Amniotic epithelial cell (primary cell): ENCODE data around the gene TGFBI.

Source experiments
- DNase-seq: peaks from one replicate; pipeline ENCODE4 v3.0.0-alpha.2; 2010; ENCODE audit warnings: low read depth

Gene TGFBI

DNA sequence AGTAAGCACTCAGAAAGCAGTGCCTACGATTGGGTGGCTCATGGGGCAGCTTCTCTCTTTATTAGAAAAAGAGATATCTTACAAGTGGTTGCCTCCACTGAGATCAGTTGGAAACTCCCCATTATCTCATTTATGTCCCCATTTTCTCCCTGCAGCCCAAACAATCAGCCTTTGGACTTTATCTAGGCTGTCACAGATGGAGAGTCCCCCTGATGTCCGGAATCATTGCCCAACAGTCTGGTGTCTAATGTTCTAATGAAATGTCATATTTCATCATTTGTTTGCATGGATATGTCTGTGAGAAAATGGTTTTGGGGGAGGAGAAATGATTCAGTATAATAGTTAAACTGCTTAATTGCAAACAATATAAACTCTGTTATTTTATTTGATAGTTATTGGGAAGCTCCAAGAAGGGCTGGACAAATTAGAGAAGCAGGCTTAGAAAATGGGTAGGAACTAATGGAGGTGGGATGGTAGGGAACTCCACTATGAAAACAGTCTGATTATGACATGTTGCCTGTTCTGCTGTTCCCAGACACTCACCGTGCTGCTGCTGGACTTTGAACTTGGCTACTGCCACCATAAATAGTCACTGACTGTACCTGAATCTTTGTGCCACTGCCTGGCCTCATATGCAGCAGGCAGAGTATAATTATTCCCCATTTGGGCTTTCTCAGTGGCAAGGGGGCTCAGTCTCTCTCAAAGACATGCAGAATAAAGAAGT is 65.6 kb downstream of the TGFBI start:
- no peak for DNase-seq

DNA sequence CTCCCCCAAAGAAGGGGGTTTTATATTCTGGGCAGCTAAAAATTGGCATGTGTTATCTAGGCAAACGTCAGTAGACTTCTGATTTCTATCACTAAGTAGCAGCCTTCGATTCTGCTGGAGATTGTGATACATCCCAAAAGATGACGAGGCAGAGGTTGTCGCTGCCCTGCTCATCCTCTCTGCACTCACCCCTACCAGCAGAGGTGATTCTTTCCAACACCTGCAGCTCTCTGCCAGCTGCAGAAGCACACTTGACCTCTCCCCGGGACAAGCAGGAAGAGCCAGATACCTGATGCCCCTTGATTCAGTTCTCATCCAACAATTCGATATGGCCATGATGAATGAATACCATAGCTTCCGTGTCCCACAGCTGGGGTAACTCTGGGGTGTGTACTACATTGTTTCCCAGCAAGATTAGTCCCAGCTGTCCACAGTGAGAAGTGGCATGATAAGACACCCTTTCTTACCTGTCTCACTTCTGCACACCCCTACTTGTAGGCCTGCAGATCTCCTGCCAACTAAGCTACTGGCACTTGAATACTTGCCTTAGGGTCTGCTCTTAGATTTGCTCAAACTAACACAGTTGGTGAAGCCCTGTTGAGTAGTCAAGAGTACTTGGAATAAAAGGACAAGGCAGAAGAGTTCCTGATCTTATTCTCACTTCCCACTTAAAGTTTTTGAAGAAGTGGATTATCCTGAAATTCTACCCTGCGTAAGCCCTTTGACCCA is 66.3 kb downstream of the TGFBI start:
- DNase-seq, result no peak

DNA sequence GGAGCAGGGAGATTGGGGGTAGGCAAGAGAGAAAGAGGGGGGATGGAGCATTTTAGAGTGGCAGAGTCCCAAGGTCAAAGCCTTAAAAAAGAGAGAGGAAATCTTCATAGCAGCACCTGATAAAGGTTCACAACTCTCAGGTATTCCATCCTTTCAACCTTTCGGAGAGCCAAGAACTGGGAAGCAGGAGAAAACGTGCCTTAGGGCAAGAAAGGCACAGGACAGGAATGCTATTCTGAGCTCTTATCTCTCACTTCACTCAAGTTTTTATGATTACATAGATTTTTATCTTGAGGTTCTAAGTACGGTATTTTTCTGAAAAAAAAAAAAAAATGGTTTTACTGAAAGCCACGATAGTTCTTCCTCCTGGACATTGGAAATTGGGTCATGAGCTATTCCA is 69.4 kb downstream of the TGFBI start:
- no peak for DNase-seq

DNA sequence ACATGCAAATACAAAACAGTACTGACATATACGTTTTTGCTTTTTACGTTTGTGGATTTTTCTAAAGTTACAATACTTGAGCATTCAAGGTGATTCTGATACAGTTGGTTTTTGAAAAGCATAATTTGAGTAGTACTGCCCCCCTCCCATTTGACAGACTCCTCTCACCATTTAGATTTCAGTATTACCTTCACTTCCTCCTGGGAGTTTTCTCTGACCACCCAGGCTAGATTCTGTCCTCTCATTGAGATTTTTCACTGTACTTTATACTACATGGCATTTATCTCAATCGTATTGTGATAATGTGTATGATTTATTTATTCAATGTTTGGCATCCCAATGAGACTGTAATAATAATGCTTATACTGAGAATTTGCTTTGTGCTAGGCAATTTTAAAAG is 71.1 kb downstream of the TGFBI start:
- DNase-seq, result no peak

DNA sequence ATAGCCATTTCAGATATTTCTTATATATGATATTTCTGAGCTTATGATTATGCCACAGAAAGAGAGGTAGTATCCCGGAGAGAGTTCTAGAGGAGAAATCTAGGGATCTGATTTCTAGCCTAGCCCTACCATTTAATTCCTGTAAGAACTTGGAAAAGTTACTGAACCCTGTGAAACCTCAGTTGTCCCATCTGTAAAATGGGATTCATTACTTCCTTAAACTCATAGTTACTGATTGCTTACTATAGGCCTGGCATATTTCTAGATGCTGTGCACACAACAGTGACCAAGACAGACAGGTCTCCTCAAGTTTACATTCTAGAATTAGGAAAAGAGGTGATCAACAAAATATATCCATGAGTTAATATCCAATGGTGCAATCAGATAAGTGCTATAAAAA is 73.1 kb downstream of the TGFBI start:
- DNase-seq, result no peak

DNA sequence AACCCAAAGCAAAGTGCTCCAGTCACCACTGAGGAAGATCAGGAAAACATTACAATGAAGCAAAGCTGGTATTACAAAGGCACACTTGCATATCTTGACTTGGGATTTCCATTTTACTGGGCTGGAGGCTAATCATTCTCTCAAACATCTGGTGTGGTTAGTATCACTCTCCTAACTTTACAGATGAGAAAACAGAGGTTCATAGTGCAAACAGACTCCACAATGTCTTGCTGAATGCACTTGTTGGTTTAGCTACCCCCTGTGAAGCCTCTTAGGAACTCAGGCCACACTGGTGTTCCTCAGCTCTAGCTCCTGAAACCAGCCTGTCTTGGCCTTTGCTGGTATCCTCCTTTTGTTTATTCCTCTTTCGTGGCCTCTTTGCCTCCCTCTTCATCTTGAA is 74.3 kb downstream of the TGFBI start:
- no peak for DNase-seq

DNA sequence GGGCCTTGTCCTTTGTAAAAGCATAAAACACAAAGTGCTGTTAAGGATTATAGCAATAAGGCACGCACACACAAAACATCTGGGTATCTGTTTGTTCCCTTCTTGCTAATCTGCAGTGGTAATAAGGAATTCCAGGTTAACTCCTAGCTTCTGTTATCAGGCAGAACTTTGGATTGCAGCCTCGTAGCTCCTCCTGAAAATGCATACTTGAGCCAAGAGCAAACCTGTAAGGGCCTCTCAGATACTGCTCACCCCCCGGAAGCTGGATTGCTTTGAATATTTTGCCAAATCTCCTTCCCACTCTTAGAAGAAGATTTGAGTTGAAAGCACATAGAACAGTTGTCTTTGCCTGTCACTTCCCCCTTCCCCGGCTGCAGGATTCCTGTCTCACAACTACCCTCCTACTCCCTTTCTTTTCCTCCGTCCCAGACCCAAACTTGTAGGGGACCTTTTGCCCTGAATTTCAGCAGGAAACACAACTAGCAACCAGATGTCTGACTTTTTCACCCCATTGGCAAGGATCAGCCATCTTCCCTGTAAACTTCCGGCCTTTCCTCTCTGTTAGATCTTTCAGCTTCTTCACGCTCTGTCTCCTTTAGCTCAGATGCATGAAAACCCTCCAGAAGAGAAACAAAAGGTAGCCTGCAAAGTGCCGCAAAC is 75.6 kb downstream of the TGFBI start:
- DNase-seq, result no peak

DNA sequence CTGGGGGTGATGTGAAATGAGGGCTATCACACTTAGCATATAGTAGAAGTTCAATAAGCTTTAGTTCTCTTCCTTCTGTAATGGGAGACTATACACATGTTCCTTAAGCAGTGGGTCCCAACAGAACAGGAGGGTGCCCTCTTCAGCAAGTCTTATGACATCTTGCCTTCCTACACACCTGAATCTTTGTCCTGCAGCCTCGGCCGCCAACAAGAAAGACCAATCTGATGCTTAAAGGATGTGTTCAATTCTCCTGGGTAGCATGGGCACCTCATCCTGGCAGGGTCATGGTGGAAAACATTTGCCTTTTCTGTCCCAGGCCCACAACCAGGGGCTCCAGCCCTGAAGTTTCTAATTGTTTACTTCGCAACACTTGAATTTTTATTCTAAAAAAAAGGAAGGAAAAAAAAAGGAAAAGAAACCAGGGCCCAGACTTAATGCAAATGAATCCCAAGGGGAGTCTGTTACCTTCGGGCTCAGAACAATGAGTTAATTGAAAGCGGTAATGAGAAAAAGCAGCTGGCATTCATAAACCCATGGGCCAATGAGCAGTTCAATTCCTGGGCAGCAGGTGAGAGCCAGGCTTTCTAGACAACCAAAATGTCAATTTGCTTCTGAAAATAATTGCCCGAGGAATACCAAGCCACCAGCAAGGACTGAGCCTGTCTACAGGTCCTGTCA is 77.7 kb downstream of the TGFBI start:
- no peak for DNase-seq

DNA sequence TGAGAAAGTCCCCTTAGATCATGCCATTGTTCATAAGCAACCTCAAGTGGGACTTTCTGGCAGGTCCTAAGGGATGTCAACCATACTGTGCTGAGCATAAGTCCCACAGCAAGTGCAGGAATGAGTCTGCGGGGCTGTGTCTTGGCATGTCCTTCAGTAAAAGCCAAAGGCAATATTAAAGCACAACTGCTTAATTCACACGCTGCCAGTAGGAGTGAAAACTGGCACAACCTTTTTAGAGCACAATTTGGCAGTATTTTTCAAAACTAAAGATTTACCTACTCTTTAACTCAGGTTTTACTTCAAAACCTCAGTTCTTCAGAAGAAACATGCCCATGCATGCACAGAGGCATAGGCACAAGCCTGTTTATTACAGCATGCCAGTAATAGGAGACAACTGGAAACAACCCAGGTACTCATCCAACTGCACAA is 79.4 kb downstream of the TGFBI start:
- no peak for DNase-seq

DNA sequence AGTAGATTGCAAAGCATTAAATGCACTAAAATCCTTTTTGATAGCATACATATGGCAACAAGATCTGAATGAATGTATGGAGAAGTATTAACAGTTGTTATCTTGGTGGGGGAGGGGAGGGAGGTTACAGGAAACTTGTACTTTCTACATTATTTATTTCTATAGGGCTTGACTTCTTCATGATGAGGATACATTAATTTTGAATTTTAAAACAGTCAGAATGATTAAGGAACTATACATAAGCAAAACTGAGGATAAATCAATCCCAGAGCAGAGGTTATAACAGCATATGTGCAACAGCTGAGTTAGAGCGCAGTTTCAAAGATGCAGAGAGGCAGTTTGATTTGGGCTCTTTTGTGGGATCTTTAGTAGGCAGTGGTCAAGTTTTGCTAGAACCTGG is 80.0 kb downstream of the TGFBI start:
- no peak for DNase-seq

DNA sequence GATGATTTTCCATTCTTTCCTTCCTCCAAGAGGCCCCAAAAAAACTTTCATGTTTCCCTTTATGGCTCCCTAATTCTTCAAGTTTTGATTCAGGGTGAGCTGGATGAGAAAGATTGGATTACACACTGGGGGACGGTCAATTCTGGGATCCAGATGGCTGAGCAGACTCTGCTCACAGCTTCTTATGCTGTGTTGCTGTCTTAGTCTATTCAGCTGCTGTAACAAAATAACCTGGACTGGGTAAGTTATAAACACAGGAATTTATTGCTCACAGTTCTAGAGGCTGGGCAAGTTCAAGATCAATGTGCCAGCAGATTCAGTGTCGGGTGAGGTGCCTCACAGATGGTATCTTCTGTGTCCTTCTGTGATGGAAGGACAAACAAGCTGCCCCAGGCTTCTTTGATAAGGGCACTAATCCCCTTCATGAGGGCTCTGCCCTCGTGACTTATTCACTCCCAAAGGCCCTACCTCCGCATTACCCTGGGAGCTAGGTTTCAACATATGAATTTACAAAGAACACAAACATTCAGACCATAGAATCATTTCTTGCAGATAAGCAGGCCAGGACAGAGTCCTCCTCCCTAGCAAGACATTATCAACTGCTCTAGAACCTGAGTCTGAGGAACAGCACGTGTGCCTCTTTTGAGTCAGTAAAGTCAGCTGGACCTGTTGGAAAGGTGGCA is 80.8 kb downstream of the TGFBI start:
- peak; percentile 10 for DNase-seq
